Esophagus muscularis mucosa (tissue), 4 donors: ENCODE results near the gene TXNL4A.
"Not testable (repeated sequence)": the region's sequence is repeated elsewhere in the genome, so short reads cannot be mapped to it uniquely, and the experiment has no call there.

Source experiments
- EP300 ChIP-seq: sonication (generic); formaldehyde crosslinking; IDR thresholded peaks from one replicate; pipeline ENCODE4 v1.6.1; 2017; ENCODE audit warnings: antibody characterized with exemption
- POLR2A ChIP-seq: fragments of 450-650 bp; IDR thresholded peaks from one replicate; pipeline ENCODE4 v1.6.1; 2017; ENCODE audit warnings: antibody characterized with exemption, moderate library complexity, mild to moderate bottlenecking, low read depth
- POLR2AphosphoS5 ChIP-seq, 2 donors: sonication (generic); formaldehyde crosslinking; IDR thresholded peaks; one replicate each; pipeline ENCODE4 v1.6.1; 2017; ENCODE audit warnings: antibody characterized with exemption in 2 of 2
- TF ChIP-seq, protein P1 (sequence below), 3 experiments: fragments of 200-600 bp in 2 of 3; fragments of 450-650 bp in 1 of 3; sonication (generic) in 2 of 3; IDR thresholded peaks; one replicate each; pipeline ENCODE4 v1.5.1; 2017 to 2019; ENCODE audit warnings: antibody characterized with exemption in 3 of 3, mild to moderate bottlenecking in 2 of 3, moderate library complexity in 1 of 3

DNA sequence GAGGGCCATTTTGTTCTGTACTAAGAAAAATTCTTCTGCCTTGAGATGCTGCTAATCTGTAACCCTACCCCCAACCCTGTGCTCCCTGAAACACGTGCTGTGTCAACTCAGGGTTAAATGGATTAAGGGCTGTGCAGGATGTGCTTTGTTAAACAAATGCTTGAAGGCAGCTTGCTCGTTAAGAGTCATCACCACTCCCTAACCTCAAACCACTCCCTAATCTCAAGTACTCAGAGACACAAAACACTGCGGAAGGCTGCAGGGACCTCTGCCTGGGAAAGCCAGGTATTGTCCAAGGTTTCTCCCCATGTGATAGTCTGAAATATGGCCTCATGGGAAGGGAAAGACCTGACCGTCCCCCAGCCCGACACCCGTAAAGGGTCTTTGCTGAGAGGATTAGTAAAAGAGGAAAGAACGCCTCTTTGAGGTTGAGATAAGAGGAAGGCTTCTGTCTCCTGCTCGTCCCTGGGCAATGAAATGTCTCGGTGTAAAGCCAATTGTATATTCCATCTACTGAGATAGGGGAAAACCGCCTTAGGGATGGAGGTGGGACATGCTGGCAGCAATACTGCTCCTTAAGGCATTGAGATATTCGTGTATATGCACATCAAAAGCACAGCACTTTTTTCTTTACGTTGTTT lies 28.1 kb downstream of the TXNL4A start:
- not testable (repeated sequence) for TF ChIP-seq POLR2A; POLR2AphosphoS5 (IDR thresholded peaks at IDR 0.05); EP300
- TF ChIP-seq, protein P1, sequence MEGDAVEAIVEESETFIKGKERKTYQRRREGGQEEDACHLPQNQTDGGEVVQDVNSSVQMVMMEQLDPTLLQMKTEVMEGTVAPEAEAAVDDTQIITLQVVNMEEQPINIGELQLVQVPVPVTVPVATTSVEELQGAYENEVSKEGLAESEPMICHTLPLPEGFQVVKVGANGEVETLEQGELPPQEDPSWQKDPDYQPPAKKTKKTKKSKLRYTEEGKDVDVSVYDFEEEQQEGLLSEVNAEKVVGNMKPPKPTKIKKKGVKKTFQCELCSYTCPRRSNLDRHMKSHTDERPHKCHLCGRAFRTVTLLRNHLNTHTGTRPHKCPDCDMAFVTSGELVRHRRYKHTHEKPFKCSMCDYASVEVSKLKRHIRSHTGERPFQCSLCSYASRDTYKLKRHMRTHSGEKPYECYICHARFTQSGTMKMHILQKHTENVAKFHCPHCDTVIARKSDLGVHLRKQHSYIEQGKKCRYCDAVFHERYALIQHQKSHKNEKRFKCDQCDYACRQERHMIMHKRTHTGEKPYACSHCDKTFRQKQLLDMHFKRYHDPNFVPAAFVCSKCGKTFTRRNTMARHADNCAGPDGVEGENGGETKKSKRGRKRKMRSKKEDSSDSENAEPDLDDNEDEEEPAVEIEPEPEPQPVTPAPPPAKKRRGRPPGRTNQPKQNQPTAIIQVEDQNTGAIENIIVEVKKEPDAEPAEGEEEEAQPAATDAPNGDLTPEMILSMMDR (IDR thresholded peaks at IDR 0.05), result not testable (repeated sequence)
